Fibroblast of skin of abdomen (primary cell): ENCODE results near the gene GANAB.
"Not testable (repeated sequence)": the region's sequence is repeated elsewhere in the genome, so short reads cannot be mapped to it uniquely, and the experiment has no call there.

Source experiments
- DNase-seq: peaks from one replicate; pipeline ENCODE4 v3.0.0-alpha.2; 2013

GANAB gene

DNA sequence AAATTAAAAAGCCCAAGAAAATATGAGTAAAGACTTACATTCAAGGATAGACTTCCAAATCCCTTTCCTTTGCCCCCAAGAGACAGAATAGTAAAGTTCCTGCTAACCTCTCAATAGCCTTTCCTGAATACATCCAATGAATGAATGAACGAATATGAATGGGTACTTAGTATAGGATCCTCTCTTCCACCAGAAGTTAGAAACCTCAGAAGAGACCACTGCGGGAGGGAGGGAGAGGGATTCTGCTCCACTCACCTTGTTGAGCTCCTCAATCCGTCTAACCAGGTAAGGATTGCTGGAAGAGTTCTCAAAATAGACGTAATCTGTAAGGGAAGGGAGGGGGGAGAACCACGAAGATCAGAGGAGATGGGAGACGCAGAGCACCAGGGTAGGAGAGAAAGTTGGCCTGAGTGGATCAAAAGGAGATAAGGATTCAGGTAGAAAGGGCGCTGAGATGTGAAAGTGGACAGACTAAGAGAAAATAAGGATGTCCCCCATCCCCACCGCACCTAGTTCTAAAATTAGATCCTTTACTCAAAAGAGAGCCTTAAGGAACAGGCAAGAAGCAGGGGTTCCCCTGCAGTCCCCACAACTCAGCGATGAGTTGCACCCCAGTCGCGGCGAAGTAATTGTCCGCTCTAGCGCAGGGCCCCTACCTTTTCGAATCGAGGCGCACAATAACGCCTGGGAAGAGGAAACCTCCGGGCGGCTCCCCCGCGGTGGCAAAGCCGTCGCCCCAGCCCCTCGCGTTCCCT, 45.9 kb downstream of the GANAB start:
- no peak for DNase-seq

DNA sequence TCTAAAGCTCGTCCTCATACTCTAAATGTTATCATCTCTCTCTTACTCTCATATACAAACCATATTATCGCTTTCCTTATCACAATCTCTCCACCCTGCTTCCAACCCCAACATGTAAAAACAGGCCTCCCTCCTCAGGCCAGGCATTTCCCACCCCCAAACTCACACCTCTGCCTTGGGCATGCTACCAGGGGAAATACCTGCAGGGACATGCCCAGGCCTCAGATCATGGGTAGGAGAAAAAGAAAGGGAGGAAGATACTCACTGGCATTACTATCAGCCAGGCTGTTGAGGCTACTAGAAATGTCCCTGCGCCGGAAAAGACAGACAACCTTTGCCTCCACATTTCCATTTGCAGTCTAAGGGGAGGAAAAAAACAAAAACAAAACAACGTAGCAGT, 46.5 kb downstream of the GANAB start:
- no peak for DNase-seq

DNA sequence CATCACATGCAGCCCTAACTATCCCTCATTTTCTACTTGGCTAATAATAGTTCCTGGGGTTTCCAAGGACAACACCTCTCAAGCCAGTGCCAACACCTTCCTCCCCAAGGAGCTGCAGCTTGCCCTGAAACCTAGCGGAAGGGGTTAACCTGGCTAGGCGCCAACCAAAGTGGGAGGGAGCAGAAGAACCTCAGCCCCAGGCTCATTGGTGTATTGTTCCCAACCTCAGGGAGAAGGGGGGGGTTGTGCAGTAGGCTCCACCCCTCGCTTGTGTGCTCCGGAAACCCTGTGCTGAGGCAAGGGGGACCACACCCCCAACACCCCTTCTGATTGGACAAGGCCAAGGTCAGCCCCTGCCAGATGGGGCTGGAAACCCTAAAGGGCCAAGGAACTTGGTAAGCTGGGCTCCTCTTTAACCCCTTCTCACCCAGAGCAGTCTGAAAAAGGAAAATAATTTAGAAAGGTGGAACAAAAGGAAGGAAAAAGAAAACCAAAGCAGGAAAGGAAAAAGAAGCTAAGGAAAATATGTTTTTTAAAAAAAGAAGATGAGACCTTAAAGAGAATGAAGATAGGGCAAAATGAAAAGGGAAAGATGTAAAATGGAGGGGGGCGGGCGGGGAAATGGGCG, 47.2 kb downstream of the GANAB start:
- peak; percentile 99 for DNase-seq

DNA sequence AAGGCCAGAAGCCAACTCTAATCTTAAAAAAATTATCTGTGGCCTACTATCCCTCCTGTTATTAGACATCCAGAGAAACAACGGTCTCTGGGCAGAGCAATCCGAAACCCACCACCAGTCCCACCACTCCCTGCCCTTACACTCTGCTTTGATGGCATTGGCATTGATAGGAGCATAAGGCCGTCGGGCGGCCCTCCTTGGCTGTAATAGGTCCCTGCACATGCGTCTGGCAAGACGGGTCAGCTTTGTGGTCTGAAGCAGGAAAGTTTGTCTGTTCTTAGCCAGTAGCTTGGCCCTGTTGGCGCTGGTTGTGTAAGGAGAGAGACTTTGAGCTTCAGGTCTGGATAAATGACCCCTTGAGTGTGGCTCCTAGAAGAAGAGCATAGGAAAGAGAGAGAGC, 51.3 kb downstream of the GANAB start:
- no peak for DNase-seq

DNA sequence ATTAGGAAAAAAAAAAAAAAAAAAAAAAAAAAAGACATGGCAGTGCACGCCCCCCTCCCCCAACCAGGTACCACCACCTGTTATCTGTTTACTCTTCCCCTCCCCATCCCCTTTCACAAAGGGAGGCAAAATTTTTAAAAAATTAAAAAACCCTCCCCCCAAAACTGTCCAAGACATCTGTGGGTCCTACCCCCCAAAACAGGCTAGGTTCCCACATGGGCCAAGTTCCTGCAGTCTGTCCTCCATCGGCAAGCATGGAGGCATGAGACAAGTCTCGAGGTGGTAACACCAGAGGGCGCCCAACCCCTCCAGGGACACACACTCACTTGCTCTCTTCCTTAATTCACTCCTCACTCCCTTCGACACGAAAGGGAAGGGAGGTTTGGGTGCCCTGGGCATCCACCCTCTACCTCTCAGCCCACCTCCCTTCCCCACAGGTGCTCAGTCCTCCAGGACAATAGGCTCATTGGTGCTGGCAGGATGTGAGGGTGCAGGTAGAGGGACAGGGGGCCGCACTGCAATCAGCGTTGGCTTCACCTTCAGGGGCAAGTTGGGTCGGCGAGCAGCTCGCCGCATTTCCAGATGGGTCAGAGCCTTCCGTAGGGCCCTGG, 52.9 kb downstream of the GANAB start:
- DNase-seq, result peak; percentile 71

DNA sequence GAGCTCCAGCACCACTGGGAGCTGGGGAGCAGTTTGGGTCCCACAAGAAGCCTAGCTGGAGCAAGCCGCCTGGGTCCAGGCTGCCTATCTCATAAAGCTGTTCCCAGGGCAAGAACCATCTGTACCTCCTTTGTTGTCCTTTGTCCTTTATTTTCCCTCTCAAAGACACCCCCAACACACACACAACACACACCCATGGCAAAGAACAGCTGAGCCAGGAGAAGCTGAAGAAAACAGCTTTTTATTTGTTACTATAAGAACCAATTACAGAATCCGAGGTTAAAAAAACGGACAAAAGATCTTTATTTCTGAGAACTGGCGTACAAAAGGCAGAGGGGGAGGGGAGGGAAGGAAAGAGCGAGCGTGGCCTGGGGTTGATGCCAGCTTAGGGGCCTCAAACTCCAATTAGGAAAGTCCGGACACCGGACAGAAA, 53.4 kb downstream of the GANAB start:
- DNase-seq, result no peak

DNA sequence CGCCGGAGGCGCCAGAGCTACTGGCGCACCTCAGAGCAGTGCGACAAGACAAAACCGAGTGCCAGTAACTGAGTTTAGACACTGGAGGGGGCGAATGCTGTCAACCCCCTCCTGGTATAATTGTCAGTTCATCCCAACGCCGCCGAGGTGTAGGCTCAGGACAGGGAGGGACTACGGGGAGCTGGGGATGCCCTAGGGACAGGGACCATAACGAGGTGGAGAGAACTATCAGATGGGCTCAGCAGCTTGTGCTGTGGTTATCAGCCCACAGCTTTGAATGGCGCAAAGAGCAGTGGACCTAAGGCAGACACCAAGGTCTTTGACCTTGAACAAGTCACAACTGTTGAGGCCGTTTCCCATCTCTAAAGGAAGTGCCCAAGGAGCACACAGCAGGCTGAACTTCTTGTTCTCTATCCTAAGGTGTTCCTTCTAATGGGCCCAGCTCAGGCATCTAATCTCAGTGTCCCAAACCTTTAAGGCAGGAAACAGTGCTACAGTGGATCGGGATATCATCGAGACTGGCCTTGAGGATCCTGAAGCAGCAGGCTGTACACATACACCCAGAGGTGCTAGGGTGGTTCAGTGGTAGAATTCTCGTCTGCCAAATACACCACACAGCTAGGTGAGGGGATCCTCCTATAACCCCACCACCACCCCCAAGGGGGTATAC, 54.1 kb downstream of the GANAB start:
- DNase-seq, result no peak

DNA sequence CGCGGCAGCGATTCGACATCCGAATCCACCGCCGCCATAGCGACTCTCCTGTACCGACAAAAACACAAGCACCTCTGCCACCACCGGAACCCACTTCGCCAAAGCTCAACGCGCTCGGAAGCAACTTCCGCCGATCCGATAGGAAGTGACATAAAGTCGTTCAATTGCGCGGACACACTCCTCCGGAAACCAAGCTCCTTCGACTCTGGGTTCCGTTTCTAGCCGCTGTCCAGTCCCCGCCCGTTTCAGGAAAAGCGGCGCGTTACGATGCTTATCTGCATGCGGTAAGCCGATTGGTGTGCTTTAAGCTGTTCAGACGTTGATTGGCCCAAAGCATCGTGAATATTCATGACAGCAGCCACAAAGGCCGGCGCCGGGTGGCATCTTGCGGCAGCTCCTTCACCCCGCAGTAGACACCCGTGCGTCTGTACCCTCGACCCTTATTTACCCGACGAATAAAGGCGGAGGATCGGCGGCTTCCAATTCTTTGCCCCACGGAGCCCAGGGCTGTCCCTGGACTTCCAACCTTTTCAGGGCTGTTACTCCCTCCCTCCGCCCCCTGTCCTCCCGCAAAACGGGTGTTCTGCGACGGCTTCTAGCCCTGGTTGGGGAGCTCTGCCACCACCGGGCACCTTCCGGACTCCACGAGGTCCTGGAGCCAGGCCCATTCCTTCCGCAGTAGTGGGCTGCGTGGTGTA, 54.8 kb downstream of the GANAB start, which contains the start of gene TUT1:
TSS of gene TUT1 (minus strand) at position 76 of the 698 bp plus-strand sequence. CDS start at position 38, 38 bp downstream.
- DNase-seq, result peak; percentile 99

DNA sequence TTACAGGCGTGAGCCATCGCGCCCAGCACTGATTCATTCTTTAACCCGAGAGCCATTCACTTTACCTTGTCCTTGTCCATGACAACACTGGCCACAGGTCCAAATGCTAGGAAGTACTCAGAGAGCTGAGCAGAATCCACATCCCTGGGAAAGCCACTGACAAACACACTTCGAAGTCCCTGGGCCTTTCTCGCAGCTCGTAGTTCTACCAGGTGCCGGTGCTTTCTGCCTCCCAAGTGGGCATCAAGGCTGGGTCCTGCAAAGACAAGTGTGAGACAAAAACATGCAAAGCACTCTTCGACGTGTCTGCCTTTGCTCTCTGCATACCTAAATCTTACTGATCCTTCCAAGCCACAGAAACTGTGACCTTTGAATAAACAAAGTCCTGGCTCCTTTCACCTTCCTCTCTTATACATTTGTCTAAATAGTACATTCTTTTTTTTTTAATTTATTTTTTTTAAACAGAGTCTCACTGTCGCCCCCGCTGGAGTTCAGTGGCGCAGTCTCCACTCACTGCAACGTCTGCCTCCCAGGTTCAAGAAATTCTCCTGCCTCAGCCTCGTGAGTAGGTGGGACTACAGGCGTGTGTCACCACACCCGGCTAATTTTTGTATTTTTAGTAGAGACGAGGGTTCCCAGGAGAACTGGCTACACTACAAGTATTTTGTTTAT, 57.3 kb downstream of the GANAB start:
- DNase-seq, result no peak

DNA sequence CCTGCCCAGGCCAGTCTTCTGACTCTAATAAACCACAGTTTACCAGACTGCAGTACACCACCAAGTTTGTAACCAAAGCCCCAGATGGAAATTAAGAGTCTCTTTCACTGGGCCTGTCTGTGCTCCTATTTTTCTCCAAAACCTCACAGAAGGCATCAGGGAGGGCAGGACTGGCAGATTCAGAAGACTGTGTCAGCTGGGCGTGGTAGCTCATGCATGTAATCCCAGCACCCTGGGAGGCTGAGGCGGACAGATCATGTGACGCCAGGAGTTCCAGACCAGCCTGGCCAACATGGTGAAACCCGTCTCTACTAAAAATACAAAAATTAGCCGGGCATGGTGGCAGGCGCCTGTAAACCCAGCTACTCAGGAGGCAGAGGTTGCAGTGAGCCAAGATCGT, 61.1 kb downstream of the GANAB start:
- DNase-seq, result not testable (repeated sequence)

DNA sequence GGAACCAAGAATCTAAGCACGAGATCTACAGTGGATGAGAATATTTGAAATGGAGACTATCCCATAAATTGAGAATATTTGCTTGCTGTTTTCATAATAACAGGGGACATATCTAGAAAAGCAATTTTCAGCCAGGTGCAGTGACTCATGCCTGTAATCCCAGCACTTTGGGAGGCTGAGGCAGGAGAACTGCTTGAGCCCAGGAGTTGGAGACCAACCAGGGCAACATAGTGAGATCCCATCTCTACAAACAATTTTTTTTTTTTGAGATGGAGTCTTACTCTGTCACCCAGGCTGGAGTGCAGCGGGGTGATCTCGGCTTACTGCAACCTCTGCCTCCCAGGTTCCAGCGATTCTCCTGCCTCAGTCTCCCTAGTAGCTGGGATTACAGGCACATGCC, 64.7 kb downstream of the GANAB start:
- not testable (repeated sequence) for DNase-seq

DNA sequence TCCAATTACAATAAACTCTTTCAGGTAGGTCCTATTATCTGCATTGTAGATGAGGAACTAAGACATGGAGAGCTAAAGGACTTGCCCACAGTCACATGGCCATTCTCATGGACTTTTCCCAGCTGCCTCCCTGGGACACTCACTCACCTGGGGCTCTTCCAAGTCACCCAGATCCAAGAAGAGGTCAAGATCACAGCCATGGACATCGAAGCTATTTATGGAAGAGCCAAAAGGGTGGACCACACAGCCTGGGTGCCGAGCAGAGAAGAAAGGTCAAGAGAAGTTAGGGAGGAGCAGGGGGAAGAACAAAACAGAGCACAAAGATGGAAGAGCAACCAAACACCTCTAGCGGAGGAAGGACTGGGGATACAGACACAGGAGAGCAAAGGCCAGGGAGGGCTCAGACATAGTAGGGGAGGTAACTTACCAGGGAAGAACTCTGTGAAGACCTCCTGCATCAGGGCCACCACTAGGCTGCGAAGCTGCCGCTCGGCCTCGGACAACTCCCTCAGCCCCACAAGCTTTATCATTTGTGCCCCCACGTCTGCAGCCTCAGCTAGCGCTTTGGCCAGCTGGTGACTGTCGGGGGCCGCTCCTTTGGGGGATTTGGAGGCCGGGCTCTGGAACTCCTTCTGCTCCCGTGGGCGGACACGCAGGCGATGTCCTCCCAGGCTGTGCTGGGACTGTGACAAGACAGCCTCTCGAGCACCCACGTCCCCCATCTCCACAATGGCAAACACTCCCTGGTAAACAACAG, 65.3 kb downstream of the GANAB start:
- DNase-seq, result no peak

DNA sequence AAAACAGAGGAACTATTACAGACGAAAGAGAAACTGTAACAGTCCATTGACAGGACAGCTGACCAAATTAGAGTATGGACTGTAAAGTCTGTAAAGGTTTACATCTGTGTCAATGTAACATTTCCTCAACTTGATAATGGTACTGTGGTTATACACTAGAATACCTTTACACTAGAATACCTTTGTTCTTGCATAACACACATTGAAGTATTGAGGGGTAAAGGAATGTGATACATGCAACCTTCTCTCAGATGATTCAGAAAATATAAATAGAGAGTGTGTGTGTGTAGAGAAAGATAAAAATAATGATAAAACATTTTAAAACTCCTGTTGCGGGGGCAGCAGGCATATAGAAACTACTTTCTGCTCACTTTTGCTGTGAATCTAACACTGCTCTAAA, 67.2 kb downstream of the GANAB start:
- no peak for DNase-seq

DNA sequence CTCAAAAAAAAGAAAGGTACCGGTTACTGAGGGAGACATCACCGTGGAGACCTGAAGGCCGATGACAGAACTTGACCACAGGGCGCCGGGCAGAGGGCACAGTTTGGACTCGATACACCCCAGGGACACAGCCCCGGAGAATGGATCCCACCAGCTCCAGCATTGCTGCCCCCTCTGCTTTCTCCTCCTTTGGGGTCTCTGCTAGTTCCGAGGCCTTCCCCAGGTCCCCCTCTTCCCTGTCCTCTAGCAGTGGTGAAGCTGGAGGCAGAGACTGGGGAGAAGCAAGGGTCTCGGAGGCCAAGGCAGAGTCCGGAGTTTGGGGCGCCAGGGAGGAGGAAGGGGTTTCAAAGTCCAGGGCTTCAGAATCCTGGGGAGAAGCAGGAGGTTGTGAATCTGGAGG, 67.9 kb downstream of the GANAB start:
- no peak for DNase-seq

DNA sequence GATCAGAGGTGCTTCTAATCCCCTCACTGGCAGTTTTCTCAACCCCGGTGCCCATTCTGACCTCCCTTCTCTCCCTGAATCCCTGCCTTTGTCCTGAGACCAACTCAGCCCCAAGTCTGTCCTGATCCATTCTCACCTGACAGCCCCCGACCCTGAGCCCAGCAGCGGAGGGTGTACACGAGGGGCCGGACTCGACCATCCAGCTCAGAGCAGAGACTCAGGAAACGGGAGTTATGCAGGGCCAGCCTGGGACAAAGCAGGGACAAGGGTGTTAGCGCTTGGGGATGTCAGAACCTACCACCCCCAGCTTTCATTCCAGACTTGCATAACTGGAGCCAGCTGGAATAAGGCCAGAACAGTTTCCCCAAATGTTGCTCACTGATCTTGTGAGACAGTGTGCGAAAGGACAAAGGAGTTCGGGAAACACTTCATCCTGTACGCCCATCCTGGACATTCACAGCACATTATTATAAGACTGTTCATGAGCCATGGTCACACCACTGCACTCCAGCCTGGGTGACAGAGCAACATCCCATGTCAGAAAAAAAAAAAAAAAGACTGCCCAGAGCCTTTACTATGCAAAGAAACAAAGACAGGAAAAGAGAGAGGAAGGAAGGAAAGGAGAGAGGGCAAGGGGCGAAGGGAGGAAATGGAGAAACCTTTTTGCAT, 69.2 kb downstream of the GANAB start:
- peak; percentile 12 for DNase-seq

DNA sequence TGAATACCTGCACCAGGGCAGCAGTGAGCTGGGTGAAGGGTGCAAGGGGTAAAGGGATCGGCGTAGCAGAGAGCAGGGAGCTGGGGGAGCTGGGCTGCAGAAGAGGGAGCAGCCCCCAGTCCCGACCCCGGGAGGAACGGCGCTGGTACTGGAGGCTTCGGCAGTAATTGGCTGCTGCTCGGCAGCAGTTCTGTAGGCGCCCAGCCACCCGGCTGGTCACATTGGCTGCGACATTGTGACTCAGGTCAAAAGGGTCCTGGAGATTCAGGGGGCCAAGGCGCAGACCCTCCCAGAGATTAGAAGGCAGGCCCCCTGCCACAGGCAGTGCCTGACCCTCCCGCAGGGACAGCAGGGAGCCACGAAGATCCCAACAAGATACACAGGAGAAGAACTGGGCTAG, 70.6 kb downstream of the GANAB start:
- no peak for DNase-seq

DNA sequence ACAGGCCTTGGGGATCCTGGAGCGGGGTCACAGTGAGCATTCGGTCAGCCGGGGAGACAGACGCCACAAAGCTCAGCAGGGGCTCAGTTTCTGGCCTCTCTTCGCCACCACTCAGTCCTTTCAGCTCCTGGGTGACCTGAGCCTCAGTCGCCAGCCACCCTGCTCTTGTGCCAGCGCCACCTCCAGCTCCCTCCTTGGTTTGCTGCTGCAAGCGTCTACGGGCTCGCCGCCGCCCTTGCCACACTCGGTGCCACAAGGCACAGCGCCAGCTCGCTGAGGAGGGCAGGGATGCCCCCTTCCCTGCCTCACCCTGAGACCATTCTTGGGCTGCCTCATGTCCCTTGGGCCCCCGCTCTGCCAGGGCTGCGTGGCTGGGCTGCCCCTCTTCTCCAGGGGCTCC, 71.3 kb downstream of the GANAB start:
- DNase-seq, result no peak
